COLO668 (cell line): Measurements from ENCODE around the gene SMCO3.
"Not testable (repeated sequence)": the region's sequence is repeated elsewhere in the genome, so short reads cannot be mapped to it uniquely, and the experiment has no call there.

ENCODE experiments used
- DNase-seq: peaks from one replicate; lab custom pipeline; 2025; ENCODE audit not compliant: unreplicated experiment; lab: John Stamatoyannopoulos, UW

The SMCO3 gene

GRCh38 chr12:14775636-14775980, 38.4 kb downstream of the SMCO3 start:
- DNase-seq: no peak

DNA sequence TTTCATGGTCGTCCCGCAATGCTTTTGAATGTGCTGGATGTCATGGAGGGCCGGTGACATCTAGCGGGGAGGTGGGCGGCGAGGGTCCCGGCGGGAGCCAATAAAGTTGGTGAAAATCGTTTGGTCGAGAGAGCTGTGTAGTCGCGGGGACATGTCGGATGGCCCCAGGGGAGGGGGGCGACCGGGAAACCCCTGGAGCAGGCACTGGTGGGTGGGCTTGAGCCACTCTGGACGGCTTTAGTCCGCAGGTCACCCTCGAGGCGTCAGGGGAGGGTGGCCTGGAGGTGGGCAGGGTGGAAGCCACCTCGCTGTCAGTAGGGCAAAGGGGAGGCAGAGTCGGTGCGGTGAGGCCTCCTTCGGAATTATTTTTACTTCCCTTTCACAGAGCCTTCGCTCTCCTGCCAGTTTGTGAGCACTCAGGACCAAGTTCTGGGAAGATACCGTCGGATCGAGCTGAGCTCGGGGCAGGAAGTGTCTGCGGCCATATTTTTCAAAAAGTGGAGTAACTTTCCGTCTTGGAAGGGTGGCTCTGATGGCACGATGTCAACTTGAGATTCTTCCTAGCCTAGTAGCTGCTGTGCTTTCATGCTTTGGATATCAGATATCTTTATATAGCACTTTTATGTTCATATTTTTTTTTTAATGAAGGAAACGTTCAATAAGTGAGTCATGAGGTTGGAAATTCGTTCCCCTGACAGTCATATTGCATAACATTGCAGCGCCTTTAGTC, 38.9 kb downstream of the SMCO3 start:
- no peak for DNase-seq

GRCh38 chr12:14774074-14774905, 39.7 kb downstream of the SMCO3 start:
- peak; percentile 81 for DNase-seq

GRCh38 chr12:14773685-14774073, 40.3 kb downstream of the SMCO3 start:
- DNase-seq: no peak

DNA sequence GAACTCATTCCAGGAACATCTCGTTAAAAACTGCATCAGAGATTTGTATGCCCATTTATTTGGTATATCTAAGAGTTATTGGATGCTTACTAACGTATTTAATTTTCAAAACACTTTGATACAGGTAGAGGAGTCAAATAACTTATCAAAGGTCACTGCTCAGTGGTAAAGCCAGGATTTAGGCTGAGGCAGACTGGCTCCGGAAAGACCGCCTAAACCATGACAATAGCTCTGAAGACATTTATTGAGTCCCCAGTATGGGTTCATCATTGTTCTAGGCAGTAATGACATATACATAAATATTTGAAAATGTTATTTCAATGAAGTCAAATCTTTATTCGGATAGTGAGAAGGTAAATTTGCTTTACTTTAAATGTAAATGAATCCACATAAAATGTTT, 41.0 kb downstream of the SMCO3 start:
- no peak for DNase-seq

DNA sequence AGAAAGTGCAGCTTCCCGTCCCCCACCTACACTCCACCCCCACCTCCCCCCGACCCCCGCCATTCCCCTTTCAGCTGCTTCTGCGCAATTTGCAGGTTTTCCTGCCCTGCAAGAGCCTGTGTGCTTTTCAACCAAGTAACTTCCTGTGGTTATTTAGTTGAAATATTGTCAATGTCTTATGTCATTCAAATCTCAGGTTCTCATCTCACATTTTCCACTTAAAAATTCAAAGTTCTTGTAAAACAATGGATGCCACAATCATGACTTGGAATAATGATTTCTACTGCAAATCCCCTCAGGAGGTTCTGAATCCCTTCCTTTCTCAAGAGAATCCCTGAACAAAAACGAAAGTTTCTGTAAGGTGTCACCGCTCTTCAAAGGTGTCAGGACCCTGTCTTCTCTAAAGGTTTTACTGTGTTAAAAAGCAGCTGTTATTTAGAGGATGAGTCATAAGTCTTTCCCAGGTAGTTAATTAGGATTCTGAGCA, 42.3 kb downstream of the SMCO3 start:
- no peak for DNase-seq

- DNase-seq: peak; percentile 84
These were observed 43.2 kb downstream of the SMCO3 start for GRCh38 chr12:14770496-14771461.

DNA sequence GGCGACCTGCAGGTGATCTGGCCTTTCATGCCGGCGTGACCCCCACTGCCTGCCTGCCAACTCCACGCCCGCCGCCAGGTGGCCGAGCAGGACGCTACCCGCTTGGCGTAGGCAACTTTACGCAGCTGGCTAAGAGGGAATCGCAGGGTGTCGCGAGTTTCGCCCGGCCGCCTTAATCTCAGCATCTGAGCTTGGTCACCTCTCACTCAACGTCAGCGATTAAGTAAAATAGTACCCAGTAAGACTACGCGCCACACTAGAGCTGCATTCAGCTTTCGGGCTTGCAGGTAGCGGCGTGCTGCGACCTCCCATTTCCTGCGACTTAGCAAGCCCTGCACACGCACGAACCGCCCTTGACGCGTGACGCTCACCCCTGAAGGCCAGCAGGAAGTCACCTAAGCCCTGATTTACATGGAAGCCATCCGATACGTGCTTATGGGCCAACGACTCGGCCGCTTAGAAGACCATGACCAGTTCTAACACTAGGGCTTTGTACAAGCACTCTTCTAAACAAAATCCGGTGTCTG, 44.0 kb downstream of the SMCO3 start:
- DNase-seq: peak; percentile 80

DNA sequence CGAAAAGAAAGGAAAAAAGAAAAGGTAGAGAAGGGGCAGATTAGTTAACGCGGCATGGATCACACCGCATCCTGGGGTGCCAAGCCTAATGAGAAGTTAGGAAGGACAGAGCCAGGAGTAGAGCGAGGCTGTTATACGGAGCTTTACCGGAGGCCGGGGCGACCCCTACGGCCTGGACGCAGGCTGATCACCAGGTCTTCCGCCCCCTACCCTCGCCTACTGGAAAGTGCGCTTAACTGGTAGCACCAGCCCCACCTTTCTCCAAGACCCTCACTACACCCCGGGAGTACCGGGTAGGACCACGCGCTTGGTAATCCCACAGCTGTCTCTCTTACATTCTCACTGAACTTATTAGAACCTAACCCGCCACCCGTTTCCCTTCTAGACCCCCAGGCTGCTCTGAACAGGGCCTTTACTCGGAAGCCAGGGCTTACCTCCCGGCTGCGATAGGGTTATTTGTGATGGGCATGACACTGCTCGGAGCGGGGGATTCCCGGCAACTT, 44.5 kb downstream of the SMCO3 start:
- peak; percentile 30 for DNase-seq

GRCh38 chr12:14768823-14769405, 45.1 kb downstream of the SMCO3 start:
- no peak for DNase-seq

DNA sequence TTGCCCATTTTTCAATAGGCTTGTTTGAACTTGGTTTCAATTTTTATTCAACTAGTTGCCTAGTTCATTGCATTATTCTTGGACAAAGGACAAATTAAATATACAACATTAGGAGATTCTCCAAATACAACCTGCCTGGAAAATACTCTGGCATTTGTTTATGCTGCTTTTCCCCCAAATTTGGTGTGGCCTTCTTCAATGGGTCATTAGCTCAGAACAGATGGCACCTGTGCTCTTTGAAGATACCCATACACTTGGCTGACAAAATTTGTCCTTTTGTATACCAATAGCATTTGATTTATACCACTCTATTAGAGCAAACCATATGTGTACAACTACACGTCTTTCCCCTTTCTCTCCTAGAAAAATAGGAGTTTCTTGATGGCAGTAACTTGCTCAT, 46.4 kb downstream of the SMCO3 start:
- no peak for DNase-seq

- no peak for DNase-seq
These were observed 47.2 kb downstream of the SMCO3 start for GRCh38 chr12:14766649-14767215.

- DNase-seq: not testable (repeated sequence)
These were observed 48.0 kb downstream of the SMCO3 start for GRCh38 chr12:14766020-14766419.

- DNase-seq: no peak
These were observed 48.6 kb downstream of the SMCO3 start for GRCh38 chr12:14765398-14765797.

DNA sequence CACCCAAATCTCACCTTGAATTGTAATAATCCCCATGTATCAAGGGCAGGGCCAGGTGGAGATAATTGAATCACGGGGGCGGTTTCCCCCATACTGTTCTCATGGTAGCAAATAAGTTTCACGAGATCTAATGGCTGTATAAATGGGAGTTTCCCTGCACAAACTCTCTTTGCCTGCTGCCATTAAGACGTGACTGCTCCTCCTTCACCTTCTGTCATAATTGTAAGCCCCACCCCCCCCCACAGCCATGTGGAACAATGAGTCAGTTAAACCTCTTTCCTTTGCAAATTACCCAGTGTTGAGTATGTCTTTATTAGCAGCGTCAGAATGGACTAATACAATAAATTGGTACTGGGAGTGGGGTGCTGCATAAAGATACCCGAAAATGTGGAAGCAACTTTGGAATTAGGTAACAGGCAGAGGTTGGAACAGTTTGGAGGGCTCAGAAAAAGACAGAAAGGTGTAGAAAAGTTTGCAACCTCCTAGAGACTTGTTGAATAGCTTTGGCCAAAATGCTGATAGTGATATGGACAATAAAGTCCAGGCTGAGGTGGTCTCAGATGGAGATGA, 54.2 kb downstream of the SMCO3 start:
- not testable (repeated sequence) for DNase-seq

- DNase-seq: no peak
These were observed 57.4 kb downstream of the SMCO3 start for GRCh38 chr12:14756334-14757143.
